Epithelial cell of esophagus (primary cell): ENCODE measurements around the gene MZF1.
"Not testable (repeated sequence)": the region's sequence is repeated elsewhere in the genome, so short reads cannot be mapped to it uniquely, and the experiment has no call there.

ENCODE experiments used
- DNase-seq: peaks from one replicate; pipeline ENCODE4 v3.0.0; 2010; ENCODE audit warnings: low read depth
- H3K4me3 ChIP-seq: 2 replicates; pipeline ENCODE4 v1.5.1; 2011; ENCODE audit warnings: mild to moderate bottlenecking, low read length, control low read depth
- CTCF ChIP-seq: IDR thresholded peaks from 2 replicates; pipeline ENCODE4 v1.5.1; 2011; ENCODE audit warnings: low read depth, mild to moderate bottlenecking, low read length, control low read depth, inconsistent platforms; ENCODE audit not compliant: insufficient read depth; ENCODE audit errors: missing control alignments

Gene MZF1

GRCh38 chr19:58572818-58573657, at the start of gene MZF1:
Gene MZF1 (minus strand): TSS chr19:58573335. CDS start chr19:58571389, 1,946 bp downstream.
- peak within 1 kb of the TSS; percentile 81 for H3K4me3 ChIP-seq
- TF ChIP-seq CTCF: peak; percentile 18
- DNase-seq: peak; percentile 100

- not testable (repeated sequence) for DNase-seq, H3K4me3 ChIP-seq
Observed at GRCh38 chr19:58607213-58607612, 34.1 kb upstream of the MZF1 start.

- H3K4me3 ChIP-seq, DNase-seq: not testable (repeated sequence)
Observed at GRCh38 chr19:58606251-58606896, 33.2 kb upstream of the MZF1 start.

GRCh38 chr19:58586133-58586765, 13.1 kb upstream of the MZF1 start:
- DNase-seq: no peak
- H3K4me3 ChIP-seq: no peak overlapping the region
- TF ChIP-seq CTCF: no peak

- no peak for DNase-seq
- TF ChIP-seq CTCF: no peak
- H3K4me3 ChIP-seq: no peak overlapping the region
Observed at GRCh38 chr19:58585442-58586132, 12.5 kb upstream of the MZF1 start.

- no peak for DNase-seq
- no peak overlapping the region for H3K4me3 ChIP-seq
- no peak for TF ChIP-seq CTCF
Observed at GRCh38 chr19:58584498-58585441, 11.6 kb upstream of the MZF1 start.

- no peak for DNase-seq
- H3K4me3 ChIP-seq: no peak overlapping the region
- no peak for TF ChIP-seq CTCF
Observed at GRCh38 chr19:58582985-58583384, 9.8 kb upstream of the MZF1 start.
